Measurements from ENCODE around the gene TMLHE.
"Not testable (repeated sequence)": the region's sequence is repeated elsewhere in the genome, so short reads cannot be mapped to it uniquely, and the experiment has no call there.

TMLHE gene, protein sequence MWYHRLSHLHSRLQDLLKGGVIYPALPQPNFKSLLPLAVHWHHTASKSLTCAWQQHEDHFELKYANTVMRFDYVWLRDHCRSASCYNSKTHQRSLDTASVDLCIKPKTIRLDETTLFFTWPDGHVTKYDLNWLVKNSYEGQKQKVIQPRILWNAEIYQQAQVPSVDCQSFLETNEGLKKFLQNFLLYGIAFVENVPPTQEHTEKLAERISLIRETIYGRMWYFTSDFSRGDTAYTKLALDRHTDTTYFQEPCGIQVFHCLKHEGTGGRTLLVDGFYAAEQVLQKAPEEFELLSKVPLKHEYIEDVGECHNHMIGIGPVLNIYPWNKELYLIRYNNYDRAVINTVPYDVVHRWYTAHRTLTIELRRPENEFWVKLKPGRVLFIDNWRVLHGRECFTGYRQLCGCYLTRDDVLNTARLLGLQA

DNA sequence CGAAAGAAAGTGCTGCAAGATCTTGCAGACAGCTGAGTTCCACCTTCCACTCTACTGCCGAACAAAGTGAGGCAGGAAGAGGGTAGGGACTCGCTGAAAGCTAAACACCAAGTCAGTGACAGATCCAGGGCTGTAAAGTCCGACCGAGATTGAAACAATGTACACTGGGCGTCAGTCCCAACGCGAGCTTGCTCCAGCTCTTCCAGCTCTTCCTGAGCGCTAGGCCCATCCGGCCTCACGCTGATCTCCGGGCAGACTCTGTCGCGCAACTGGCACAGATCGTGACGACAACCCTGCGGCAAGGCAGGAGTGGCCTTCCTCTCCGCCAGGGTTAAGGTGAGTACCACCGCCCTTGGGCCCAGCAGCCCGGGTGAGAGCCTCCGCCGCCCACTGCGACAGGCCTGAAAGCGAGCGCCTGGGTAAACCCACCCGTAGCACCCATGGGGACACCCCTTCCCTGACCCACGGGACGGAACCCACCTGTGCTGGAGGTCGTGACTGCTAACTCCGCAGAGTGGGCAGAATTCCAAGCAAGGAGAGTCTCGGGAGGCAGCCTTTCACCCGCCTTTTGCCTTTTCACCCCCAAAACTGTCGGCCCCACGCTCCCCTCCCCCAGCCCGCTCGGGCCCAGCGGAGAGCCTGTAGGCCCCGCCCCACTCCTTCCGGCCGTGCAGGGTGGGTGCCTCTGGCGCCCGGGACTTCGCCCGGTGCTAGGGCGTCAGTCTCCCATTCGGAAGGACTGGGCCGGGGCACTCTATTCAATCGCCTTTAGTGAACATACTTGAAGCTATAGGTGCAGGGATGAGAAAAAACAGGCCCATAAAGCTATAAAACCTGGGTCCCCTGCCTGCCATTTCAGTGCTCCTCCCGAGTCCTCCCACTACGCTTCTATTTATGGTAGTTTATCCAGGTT lies at the start of gene TMLHE, which contains the start of gene SPRY3:
TMLHE (minus strand) TSS at position 641 of the 913 bp plus-strand sequence. CDS start 67,676 bp downstream, outside the sequence.
SPRY3 (plus strand) TSS at position 275 of the 913 bp plus-strand sequence.
- no peak for TF ChIP-seq ZFX (IDR thresholded peaks at IDR 0.05)
- TF ChIP-seq, protein P1, sequence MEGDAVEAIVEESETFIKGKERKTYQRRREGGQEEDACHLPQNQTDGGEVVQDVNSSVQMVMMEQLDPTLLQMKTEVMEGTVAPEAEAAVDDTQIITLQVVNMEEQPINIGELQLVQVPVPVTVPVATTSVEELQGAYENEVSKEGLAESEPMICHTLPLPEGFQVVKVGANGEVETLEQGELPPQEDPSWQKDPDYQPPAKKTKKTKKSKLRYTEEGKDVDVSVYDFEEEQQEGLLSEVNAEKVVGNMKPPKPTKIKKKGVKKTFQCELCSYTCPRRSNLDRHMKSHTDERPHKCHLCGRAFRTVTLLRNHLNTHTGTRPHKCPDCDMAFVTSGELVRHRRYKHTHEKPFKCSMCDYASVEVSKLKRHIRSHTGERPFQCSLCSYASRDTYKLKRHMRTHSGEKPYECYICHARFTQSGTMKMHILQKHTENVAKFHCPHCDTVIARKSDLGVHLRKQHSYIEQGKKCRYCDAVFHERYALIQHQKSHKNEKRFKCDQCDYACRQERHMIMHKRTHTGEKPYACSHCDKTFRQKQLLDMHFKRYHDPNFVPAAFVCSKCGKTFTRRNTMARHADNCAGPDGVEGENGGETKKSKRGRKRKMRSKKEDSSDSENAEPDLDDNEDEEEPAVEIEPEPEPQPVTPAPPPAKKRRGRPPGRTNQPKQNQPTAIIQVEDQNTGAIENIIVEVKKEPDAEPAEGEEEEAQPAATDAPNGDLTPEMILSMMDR (conservative IDR thresholded peaks at IDR 0.05): no peak
- no peak within 1 kb of the TSS for H3K27ac ChIP-seq

DNA sequence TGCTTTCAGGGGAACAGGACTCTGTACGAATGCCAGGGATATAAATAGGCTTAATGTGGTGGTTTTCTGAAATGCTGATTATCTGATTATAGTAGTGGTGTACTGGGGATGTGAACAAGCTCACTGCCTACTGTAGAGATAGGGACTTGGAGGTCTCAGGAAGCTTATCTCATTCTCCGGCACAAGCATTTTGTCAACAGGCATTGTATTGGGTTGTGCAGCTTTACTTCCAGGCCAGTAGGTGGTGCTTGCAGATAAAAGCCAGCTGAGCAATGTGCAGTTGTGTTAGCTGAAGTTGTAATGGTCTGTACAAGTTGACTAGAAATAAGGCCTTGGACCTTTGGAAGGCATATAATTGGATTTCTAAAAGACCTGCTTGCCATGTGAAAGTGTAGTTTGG lies 49.5 kb upstream of the TMLHE start:
- no peak overlapping the region for H3K27ac ChIP-seq
- TF ChIP-seq, protein P1 (conservative IDR thresholded peaks at IDR 0.05): peak; percentile 35
- TF ChIP-seq ZFX (IDR thresholded peaks at IDR 0.05): no peak

DNA sequence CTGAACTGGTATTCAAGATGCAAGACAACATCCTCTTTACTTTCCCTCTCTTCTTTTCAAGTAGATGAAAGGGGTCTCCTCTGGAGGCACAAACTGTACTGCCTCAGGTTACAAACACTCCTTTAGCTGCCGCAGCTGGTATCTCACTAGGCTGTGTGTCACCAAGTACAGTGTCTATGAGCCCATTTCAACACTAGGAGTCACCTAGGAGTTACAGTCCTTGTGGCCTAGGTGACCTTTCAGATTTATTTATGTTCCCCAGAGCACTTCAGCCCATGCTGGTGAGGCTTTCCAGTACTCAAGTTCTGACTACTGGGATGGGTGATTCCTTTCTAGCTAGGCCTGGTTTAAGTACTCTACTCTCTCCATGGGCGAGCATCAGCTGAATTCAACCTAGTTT lies 32.4 kb upstream of the TMLHE start:
- TF ChIP-seq ZFX (IDR thresholded peaks at IDR 0.05): no peak
- TF ChIP-seq, protein P1 (conservative IDR thresholded peaks at IDR 0.05): no peak

DNA sequence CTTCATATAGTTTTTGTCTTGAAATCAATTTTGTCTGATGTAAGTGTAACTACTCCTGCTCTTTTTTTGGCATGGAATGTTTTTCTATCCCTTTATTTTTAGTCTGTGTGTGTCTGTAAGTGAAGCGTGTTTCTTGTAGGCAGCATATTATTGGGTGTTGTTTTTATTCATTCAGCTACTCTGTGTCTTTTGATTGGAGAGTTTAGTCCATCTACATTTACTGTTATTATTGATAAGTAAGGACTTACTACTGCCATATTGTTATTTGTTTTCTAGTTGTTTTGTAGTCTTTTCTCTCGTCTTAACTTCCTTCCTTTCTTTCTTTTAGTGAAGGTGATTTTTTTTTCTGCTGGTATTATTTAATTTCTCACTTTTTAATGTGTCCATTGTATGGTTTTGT lies 30.5 kb upstream of the TMLHE start:
- no peak overlapping the region for H3K27ac ChIP-seq
- TF ChIP-seq ZFX (IDR thresholded peaks at IDR 0.05): no peak
- TF ChIP-seq, protein P1 (conservative IDR thresholded peaks at IDR 0.05): no peak

More for the DNA sequence above, 32.4 kb upstream of the TMLHE start:
- H3K27ac ChIP-seq: no peak overlapping the region

DNA sequence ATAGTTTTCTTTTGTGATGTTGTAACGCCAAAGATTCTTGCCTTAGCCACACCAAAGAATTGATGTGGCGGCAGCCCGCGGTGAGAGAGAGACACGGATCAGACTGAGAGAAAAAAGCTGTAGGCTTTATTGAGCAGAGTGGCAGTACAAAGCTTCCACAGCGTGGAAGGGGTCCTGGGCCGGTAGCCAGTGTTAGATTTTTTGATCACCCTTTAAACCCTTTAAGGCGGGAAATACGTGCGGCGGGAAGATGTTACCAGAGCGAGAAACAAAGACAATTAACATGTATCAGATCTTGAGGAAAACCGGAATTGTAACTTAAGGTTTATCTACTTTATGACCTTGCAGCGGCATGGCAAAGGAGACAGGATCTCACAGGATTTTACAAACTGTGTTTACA lies 28.6 kb upstream of the TMLHE start:
- not testable (repeated sequence) for H3K27ac ChIP-seq

DNA sequence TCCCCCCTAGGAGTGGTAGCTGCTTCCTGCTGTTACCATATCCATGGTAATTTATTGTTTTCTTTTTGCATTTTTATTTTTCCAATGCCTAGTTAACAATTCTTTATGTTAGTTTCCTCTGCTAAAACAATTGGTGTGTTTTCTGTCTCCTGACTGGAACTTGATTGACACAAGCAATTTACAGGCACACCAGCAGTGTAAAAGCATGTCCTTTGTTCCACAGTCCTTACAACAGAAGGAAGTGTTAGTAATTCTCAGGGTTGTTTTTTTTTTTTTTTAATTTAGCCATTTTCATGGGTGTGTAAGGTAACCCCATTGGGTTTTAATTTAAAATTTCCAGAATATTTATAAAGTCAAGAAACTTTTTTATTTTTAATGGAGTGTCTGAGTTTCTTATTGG lies 25.0 kb upstream of the TMLHE start:
- TF ChIP-seq, protein P1 (conservative IDR thresholded peaks at IDR 0.05): no peak
- no peak for TF ChIP-seq ZFX (IDR thresholded peaks at IDR 0.05)
- no peak overlapping the region for H3K27ac ChIP-seq

DNA sequence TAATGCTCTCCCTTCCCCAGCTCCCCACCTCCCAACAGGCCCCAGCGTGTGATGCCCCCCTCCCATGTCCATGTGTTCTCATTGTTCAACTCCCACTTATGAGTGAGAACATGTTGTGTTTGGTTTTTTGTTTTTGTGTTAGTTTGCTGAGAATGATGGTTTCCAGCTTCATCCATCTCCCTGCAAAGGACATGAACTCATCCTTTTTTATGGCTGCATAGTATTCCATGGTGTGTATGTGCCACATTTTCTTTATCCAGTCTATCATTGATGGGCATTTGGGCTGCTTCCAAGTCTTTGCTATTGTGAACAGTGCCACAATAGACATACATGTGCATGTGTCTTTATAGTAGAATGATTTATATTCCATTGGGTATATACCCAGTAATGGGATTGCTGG lies 22.3 kb upstream of the TMLHE start:
- not testable (repeated sequence) for H3K27ac ChIP-seq

DNA sequence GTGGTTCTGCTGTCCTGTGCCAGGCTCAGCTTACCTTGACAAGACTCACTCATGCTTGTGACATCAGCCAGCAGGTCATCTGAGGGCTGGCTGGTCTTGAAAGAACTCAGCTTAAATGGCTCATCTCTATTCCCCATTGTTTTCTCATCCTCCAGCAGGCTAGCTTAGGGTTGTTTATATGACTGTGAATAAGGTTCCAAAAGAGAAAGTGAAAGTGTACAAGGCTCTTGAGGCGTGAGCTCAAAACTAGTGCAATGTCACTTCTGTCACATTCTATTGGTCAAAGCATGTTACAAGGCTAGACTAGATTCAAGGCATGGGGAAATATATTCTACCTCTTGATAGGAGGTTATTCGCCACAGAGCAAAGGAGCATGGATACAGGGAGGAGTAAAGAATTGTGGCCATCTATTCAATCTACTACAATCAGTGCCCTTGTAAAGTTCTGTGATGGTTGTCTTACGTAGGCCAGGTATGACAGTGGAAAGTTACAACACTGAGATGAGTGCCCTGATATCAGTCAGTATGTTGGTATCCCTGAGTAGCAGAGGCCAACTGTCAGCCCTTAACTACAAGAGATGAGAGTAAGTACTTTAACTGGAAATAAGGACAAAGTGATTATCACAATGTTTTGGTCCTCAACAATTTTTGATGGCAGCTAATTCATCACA lies 19.8 kb upstream of the TMLHE start:
- no peak overlapping the region for H3K27ac ChIP-seq
- no peak for TF ChIP-seq ZFX (IDR thresholded peaks at IDR 0.05)
- TF ChIP-seq, protein P1 (conservative IDR thresholded peaks at IDR 0.05): no peak

DNA sequence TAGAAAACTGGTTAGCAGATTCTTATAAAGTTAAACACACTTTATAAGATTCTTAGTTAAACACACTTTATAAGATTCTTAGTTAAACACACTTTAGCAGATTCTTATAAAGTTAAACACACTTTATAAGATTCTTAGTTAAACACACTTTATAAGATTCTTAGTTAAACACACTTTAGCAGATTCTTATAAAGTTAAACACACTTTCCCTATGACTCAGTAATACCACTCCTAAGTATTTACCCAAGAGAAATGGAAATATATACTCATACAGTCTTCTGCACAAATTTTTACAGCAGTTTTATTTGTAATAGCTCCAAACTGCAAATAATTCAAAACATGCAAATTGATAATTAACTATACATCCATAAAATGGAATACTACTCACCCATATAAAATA lies 7.4 kb upstream of the TMLHE start:
- not testable (repeated sequence) for H3K27ac ChIP-seq

Measured in C4-2B (cell line).